ENCODE data around the gene GSDME. TPM values are rescaled to one million over a fixed set of nuclear protein-coding genes. Genes with fewer than 3 reads are reported as not detected.

Gene GSDME
- polyA plus RNA-seq, 2 of the 4 experiments (the other 2 are of a cell fraction), result 51.0 to 55.9 TPM

DNA sequence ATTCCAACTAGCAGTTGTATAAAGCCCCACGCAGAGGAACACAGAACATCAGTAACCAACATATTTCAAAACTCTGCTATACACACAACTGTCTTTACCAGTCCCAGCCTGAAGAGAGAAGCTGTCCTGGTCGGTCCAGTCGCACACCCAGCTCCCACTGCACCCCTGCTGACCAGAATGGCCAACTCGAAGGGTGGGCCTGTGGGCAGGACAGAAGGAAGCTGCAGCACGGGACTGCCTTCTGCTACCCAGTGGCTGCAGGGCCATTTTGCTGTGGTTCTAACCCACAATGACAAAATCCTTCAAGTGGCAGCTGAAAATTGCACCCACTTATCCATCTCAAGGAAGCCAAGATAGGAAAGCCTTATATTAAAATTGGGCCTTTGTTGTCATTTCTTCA lies 48.2 kb downstream of the GSDME start:
- no peak for DNase-seq (ENCODE audit: low read depth in 1 of 2, low spot score in 1 of 2)
- Histone ChIP-seq H3K9me3 (no peaks in the 10 kb centered on the region), H3K4me2 (no peak overlapping the region), H3K4me3 (no peak overlapping the region), H3K4me1 (no peaks in the 10 kb centered on the region), H3K27ac (no peak overlapping the region)
- TF ChIP-seq HOXA7 (CRISPR knock-in tag; IDR thresholded peaks at IDR 0.05) (no peak), RAD21 (conservative IDR thresholded peaks at IDR 0.05 in 1 of 2, IDR thresholded peaks at IDR 0.05 in 1 of 2) (no peak), KDM1A (IDR thresholded peaks at IDR 0.05; ENCODE audit: low read depth) (no peak), RFX5 (IDR thresholded peaks at IDR 0.05) (no peak), TP53 (CRISPR knock-in tag; IDR thresholded peaks at IDR 0.05) (no peak), RNF2 (IDR thresholded peaks at IDR 0.05; ENCODE audit: borderline replicate concordance, low read depth) (no peak), HDAC2 (IDR thresholded peaks at IDR 0.05) (no peak), EHMT2 (IDR thresholded peaks at IDR 0.05; ENCODE audit: low read depth) (no peak), PHF8 (IDR thresholded peaks at IDR 0.05; ENCODE audit: borderline replicate concordance, low read depth) (no peak), GATA3 (IDR thresholded peaks at IDR 0.05; ENCODE audit: borderline replicate concordance) (no peak), BCL3 (IDR thresholded peaks at IDR 0.05) (no peak), ATOH8 (CRISPR knock-in tag; IDR thresholded peaks at IDR 0.05; ENCODE audit: low read depth) (no peak), CBX8 (IDR thresholded peaks at IDR 0.05) (no peak), HMGXB4 (CRISPR knock-in tag; IDR thresholded peaks at IDR 0.05; ENCODE audit: borderline replicate concordance) (no peak), RARB (CRISPR knock-in tag; IDR thresholded peaks at IDR 0.05) (no peak)
- TF ChIP-seq, protein P1, sequence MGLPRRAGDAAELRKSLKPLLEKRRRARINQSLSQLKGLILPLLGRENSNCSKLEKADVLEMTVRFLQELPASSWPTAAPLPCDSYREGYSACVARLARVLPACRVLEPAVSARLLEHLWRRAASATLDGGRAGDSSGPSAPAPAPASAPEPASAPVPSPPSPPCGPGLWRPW (IDR thresholded peaks at IDR 0.05), result no peak
- TF ChIP-seq, protein P2, sequence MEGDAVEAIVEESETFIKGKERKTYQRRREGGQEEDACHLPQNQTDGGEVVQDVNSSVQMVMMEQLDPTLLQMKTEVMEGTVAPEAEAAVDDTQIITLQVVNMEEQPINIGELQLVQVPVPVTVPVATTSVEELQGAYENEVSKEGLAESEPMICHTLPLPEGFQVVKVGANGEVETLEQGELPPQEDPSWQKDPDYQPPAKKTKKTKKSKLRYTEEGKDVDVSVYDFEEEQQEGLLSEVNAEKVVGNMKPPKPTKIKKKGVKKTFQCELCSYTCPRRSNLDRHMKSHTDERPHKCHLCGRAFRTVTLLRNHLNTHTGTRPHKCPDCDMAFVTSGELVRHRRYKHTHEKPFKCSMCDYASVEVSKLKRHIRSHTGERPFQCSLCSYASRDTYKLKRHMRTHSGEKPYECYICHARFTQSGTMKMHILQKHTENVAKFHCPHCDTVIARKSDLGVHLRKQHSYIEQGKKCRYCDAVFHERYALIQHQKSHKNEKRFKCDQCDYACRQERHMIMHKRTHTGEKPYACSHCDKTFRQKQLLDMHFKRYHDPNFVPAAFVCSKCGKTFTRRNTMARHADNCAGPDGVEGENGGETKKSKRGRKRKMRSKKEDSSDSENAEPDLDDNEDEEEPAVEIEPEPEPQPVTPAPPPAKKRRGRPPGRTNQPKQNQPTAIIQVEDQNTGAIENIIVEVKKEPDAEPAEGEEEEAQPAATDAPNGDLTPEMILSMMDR (IDR thresholded peaks at IDR 0.05), result no peak
- FAIRE-seq, result no peak
- ChIA-PET CTCF (interaction anchor here (0.8 to 2.3 kb wide), 6 partner anchors 12 to 385 kb away, joined by 3 to 8 read pairs (median 4); no protein-coding TSS in a partner anchor), POLR2A (no interaction called here)
- WGBS (ENCODE audit: missing lambda C conversion rate), result 83% methylated on average over 5 of the region's 5 CpGs
- no peak for ATAC-seq

DNA sequence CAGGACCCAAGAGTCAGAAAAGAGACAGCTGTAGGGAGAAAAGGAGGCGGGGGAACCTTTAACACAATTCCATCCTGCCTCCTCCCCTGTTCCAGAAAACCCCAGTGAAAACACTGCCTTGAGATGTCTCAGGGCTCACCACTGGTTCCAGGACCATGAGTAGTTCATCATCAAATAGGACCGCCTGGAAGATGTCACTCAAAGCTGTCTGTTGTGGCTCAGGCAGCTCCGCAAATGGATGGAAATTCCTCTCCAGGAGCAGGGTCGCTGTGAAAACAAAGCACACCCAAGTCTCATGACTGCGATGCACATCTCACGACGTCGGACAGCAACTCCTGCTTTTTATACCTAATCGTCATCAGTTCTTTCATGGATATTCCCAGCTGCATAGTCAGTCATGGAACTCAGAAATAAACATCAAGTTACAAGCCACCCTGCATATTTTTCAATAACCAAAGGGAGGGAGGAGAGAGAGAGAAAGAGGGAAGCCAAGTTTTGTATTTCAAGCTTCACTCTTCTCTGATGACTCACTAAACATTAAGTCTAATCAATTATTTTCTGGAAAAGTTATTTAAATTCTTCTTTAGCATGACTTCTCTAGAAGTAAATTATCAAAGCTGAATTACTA lies 49.2 kb downstream of the GSDME start:
- Histone ChIP-seq H3K4me3 (no peak overlapping the region), H3K27ac (no peak overlapping the region), H3K9me3 (no peaks in the 10 kb centered on the region), H3K4me1 (peaks cover 3% of the 10 kb centered on the region; the same call in 1 of the 3 replicates), H3K4me2 (no peak overlapping the region)
- ChIA-PET CTCF (interaction anchor here (0.8 to 2.3 kb wide), 5 partner anchors 12 to 386 kb away, joined by 3 to 8 read pairs (median 4); no protein-coding TSS in a partner anchor), POLR2A (no interaction called here)
- TF ChIP-seq ZNF302 (CRISPR knock-in tag; IDR thresholded peaks at IDR 0.05) (no peak), NPAS2 (CRISPR knock-in tag; IDR thresholded peaks at IDR 0.05; ENCODE audit: borderline replicate concordance) (no peak), EP300 (IDR thresholded peaks at IDR 0.05) (no peak), CBX8 (IDR thresholded peaks at IDR 0.05) (no peak), FOSL2 (IDR thresholded peaks at IDR 0.05) (no peak), FOSL2 (CRISPR knock-in tag; IDR thresholded peaks at IDR 0.05) (no peak), BHLHE40 (IDR thresholded peaks at IDR 0.05; ENCODE audit: low read depth, low read length) (no peak), ATOH8 (CRISPR knock-in tag; IDR thresholded peaks at IDR 0.05; ENCODE audit: low read depth) (no peak), KDM5A (IDR thresholded peaks at IDR 0.05) (no peak), E2F6 (IDR thresholded peaks at IDR 0.05; ENCODE audit: borderline replicate concordance, low read depth) (no peak), MAX (IDR thresholded peaks at IDR 0.05) (no peak), GATA3 (IDR thresholded peaks at IDR 0.05; ENCODE audit: borderline replicate concordance) (no peak), HOXB13 (CRISPR knock-in tag; IDR thresholded peaks at IDR 0.05; ENCODE audit: low read depth) (no peak), MAFK (IDR thresholded peaks at IDR 0.05; ENCODE audit: partially characterized antibody) (no peak), CHD2 (IDR thresholded peaks at IDR 0.05; ENCODE audit: low read length, partially characterized antibody) (no peak), POLR2AphosphoS2 (conservative IDR thresholded peaks at IDR 0.05; ENCODE audit: low read length) (no peak)
- 86% methylated on average over 9 of the region's 9 CpGs for WGBS (ENCODE audit: missing lambda C conversion rate)
- DNase-seq (ENCODE audit: low read depth in 1 of 2, low spot score in 1 of 2) (no peak), FAIRE-seq (no peak), ATAC-seq (no peak)
